HepG2 (cell line): ENCODE results near the gene THRSP. TPM values are rescaled to one million over a fixed set of nuclear protein-coding genes. Genes with fewer than 3 reads are reported as not detected.
A peak's percentile ranks its signal among the peaks of the same experiment; 100 is the strongest.

Experiments used
- CBX1 ChIP-seq: IDR thresholded peaks from one replicate; pipeline ENCODE4 v1.6.1; 2016; ENCODE audit warnings: antibody characterized with exemption, low read depth
- GMEB1 ChIP-seq: sonication (generic); formaldehyde crosslinking; IDR thresholded peaks from 2 replicates; pipeline ENCODE4 v1.5.1; 2020; ENCODE audit warnings: missing genetic modification reagents, mild to moderate bottlenecking, borderline replicate concordance
- HHEX ChIP-seq: IDR thresholded peaks from 2 replicates; pipeline ENCODE4 v1.6.1; 2016; ENCODE audit warnings: control low read depth
- ISL2 ChIP-seq: sonication (generic); formaldehyde crosslinking; IDR thresholded peaks from 2 replicates; pipeline ENCODE4 v1.5.0; 2020; ENCODE audit warnings: missing genetic modification reagents
- KDM2A ChIP-seq: sonication (generic); formaldehyde crosslinking; IDR thresholded peaks from 2 replicates; pipeline ENCODE4 v1.4.0; 2020; ENCODE audit warnings: low read depth, missing genetic modification reagents, borderline replicate concordance
- KMT2B ChIP-seq: IDR thresholded peaks from 2 replicates; pipeline ENCODE4 v1.6.1; 2016; ENCODE audit warnings: missing genetic modification reagents, missing compliant biosample characterization
- NFKBIZ ChIP-seq: IDR thresholded peaks from 2 replicates; pipeline ENCODE4 v1.6.1; 2018; ENCODE audit warnings: missing genetic modification reagents, missing compliant biosample characterization
- NR2C2 ChIP-seq: sonication (generic); formaldehyde crosslinking; IDR thresholded peaks from 2 replicates; pipeline ENCODE4 v1.4.0; 2020; ENCODE audit warnings: missing genetic modification reagents, mild to moderate bottlenecking, moderate library complexity, borderline replicate concordance
- REPIN1 ChIP-seq: sonication (generic); formaldehyde crosslinking; IDR thresholded peaks from 2 replicates; pipeline ENCODE4 v1.8.0; 2022; ENCODE audit warnings: missing genetic modification reagents, low read depth, mild to moderate bottlenecking, borderline replicate concordance
- RFX1 ChIP-seq: fragments of 450-650 bp; IDR thresholded peaks from 2 replicates; pipeline ENCODE4 v1.6.1; 2017
- TGIF2 ChIP-seq: IDR thresholded peaks from 2 replicates; pipeline ENCODE4 v1.6.1; 2016; ENCODE audit warnings: control low read depth, missing compliant biosample characterization
- THAP9 ChIP-seq: sonication (generic); formaldehyde crosslinking; IDR thresholded peaks from 2 replicates; pipeline ENCODE4; 2020; ENCODE audit warnings: missing genetic modification reagents, mild to moderate bottlenecking, borderline replicate concordance
- YEATS4 ChIP-seq: sonication (generic); formaldehyde crosslinking; IDR thresholded peaks from 2 replicates; pipeline ENCODE4 v1.4.0; 2020; ENCODE audit warnings: missing genetic modification reagents, borderline replicate concordance
- ZMYM4 ChIP-seq: sonication (generic); formaldehyde crosslinking; IDR thresholded peaks from 2 replicates; pipeline ENCODE4 v1.8.1; 2023; ENCODE audit warnings: mild to moderate bottlenecking, missing genetic modification reagents
- ZNF230 ChIP-seq: sonication (generic); formaldehyde crosslinking; IDR thresholded peaks from 2 replicates; pipeline ENCODE4 v1.4.0; 2020; ENCODE audit warnings: mild to moderate bottlenecking, missing genetic modification reagents
- ZNF414 ChIP-seq: sonication (generic); formaldehyde crosslinking; IDR thresholded peaks from 2 replicates; pipeline ENCODE4 v1.5.0; 2020; ENCODE audit warnings: missing genetic modification reagents
- ZNF570 ChIP-seq: sonication (generic); formaldehyde crosslinking; IDR thresholded peaks from 2 replicates; pipeline ENCODE4 v1.4.0; 2020; ENCODE audit warnings: mild to moderate bottlenecking, missing genetic modification reagents, borderline replicate concordance
- ZNF691 ChIP-seq: sonication (generic); formaldehyde crosslinking; IDR thresholded peaks from 2 replicates; pipeline ENCODE4 v1.4.0; 2020; ENCODE audit warnings: missing genetic modification reagents, low read depth, mild to moderate bottlenecking, borderline replicate concordance
- ZNF83 ChIP-seq: sonication (generic); formaldehyde crosslinking; IDR thresholded peaks from 2 replicates; pipeline ENCODE4 v1.4.0; 2020; ENCODE audit warnings: missing genetic modification reagents, mild to moderate bottlenecking, borderline replicate concordance
- ZNF883 ChIP-seq: sonication (generic); formaldehyde crosslinking; IDR thresholded peaks from 2 replicates; pipeline ENCODE4 v1.5.1; 2020; ENCODE audit warnings: mild to moderate bottlenecking, missing genetic modification reagents; ENCODE audit errors: not compliant biosample characterization
- ZSCAN22 ChIP-seq: sonication (generic); formaldehyde crosslinking; IDR thresholded peaks from 2 replicates; pipeline ENCODE4 v1.4.0; 2020; ENCODE audit warnings: mild to moderate bottlenecking, missing genetic modification reagents
- polyA plus RNA-seq, 8 experiments: library from polyadenylated mRNA; depleted of rRNA in 3 of 8; stranded (reverse) in 7 of 8; unstranded in 1 of 8; fragments of >200 nt; fragmentation: Illumina TruSeq in 4 of 8; extraction: Trizol in 4 of 8; gene quantifications; 2 replicates each; pipeline versions ENCODE4 v1.2.1 to v1.2.3, GENCODE V29; 2011 to 2016; ENCODE audit warnings: low read depth in 4 of 8, missing spikeins in 1 of 8, mixed read lengths in 1 of 8; ENCODE audit not compliant: insufficient read depth in 1 of 8
- total RNA-seq, 5 experiments: library from RNA; depleted of rRNA; stranded (reverse); fragments of >200 nt; fragmentation: Illumina TruSeq; extraction: Trizol; gene quantifications; 2 replicates each; pipeline ENCODE4 v1.2.3, GENCODE V29; 2016; ENCODE audit warnings: low read depth in 1 of 5
- TF ChIP-seq, protein P1 (sequence below): sonication (generic); formaldehyde crosslinking; IDR thresholded peaks from 2 replicates; pipeline ENCODE4 v1.8.1; 2023; ENCODE audit warnings: mild to moderate bottlenecking, inconsistent platforms, moderate library complexity, missing genetic modification reagents, borderline replicate concordance

THRSP gene
- total and polyA plus RNA-seq, 2 of the 13 experiments (the other 11 are each of a cell fraction or from before 2014, with no cell fraction given) = 0.13 to 0.58 TPM

- peak; percentile 86 for TF ChIP-seq ZMYM4 (CRISPR knock-in tag)
- peak; percentile 82 for TF ChIP-seq KDM2A (CRISPR knock-in tag)
- no peak for TF ChIP-seq RFX1
- TF ChIP-seq THAP9 (CRISPR knock-in tag) = peak; percentile 58; the same call in 1 of the 2 replicates
- TF ChIP-seq TGIF2 (CRISPR knock-in tag) = no peak; the same call in none of the 2 replicates
- peak; percentile 83; the same call in 1 of the 2 replicates for TF ChIP-seq ZNF230 (CRISPR knock-in tag)
- peak; percentile 82; the same call in 1 of the 2 replicates for TF ChIP-seq ZNF691 (CRISPR knock-in tag)
- TF ChIP-seq NR2C2 (CRISPR knock-in tag) = peak; percentile 55; the same call in 1 of the 2 replicates
- TF ChIP-seq HHEX = no peak
- TF ChIP-seq, protein P1, sequence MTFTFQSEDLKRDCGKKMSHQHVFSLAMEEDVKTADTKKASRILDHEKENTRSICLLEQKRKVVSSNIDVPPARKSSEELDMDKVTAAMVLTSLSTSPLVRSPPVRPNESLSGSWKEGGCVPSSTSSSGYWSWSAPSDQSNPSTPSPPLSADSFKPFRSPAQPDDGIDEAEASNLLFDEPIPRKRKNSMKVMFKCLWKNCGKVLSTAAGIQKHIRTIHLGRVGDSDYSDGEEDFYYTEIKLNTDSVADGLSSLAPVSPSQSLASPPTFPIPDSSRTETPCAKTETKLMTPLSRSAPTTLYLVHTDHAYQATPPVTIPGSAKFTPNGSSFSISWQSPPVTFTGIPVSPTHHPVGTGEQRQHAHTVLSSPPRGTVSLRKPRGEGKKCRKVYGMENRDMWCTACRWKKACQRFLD (CRISPR knock-in tag) = 0 out of 2 replicates have a peak, but pooled peaks have one; percentile 75
- 0 out of 2 replicates have a peak, but pooled peaks have one; percentile 36 for TF ChIP-seq ZSCAN22 (CRISPR knock-in tag)
- TF ChIP-seq REPIN1 (CRISPR knock-in tag) = peak; percentile 67
- TF ChIP-seq ISL2 = peak; percentile 58; the same call in 1 of the 2 replicates
- TF ChIP-seq NFKBIZ = peak; percentile 51; the same call in 1 of the 2 replicates
- TF ChIP-seq ZNF83 = 0 out of 2 replicates have a peak, but pooled peaks have one; percentile 55
- peak; percentile 61; the same call in 1 of the 2 replicates for TF ChIP-seq GMEB1
- TF ChIP-seq CBX1 = peak; percentile 16
- TF ChIP-seq ZNF570 (CRISPR knock-in tag) = 0 out of 2 replicates have a peak, but pooled peaks have one; percentile 50
- no peak for TF ChIP-seq KMT2B (CRISPR knock-in tag)
- peak; percentile 25 for TF ChIP-seq ZNF883 (CRISPR knock-in tag)
- TF ChIP-seq ZNF414 = peak; percentile 82; the same call in 1 of the 2 replicates
- peak; percentile 48; the same call in 1 of the 2 replicates for TF ChIP-seq YEATS4 (CRISPR knock-in tag)
These were observed 17.7 kb upstream of the THRSP start (continued) for GRCh38 chr11:78045851-78046485.
